Fibroblast of mammary gland (primary cell): ENCODE data around the gene ALDH1B1.

ENCODE experiments used
- DNase-seq: peaks from one replicate; pipeline ENCODE4 v3.0.0-alpha.2; 2010; ENCODE audit warnings: low read depth
- H3K4me3 ChIP-seq: 2 replicates; pipeline ENCODE4 v1.5.1; 2011; ENCODE audit warnings: low read depth, mild to moderate bottlenecking, low read length, moderate library complexity; ENCODE audit not compliant: control insufficient read depth
- CTCF ChIP-seq: conservative IDR thresholded peaks from 2 replicates; pipeline ENCODE4 v1.5.1; 2011; ENCODE audit warnings: low read depth, low read length, inconsistent platforms; ENCODE audit not compliant: control insufficient read depth, insufficient read depth

ALDH1B1 gene

GRCh38 chr9:38356851-38357250 is 35.7 kb upstream of the ALDH1B1 start:
- no peak for DNase-seq
- no peak overlapping the region for H3K4me3 ChIP-seq
- TF ChIP-seq CTCF = no peak

GRCh38 chr9:38357350-38358114 is 35.0 kb upstream of the ALDH1B1 start:
- no peak for TF ChIP-seq CTCF
- no peak overlapping the region for H3K4me3 ChIP-seq
- no peak for DNase-seq

GRCh38 chr9:38358390-38359296 is 33.9 kb upstream of the ALDH1B1 start:
- H3K4me3 ChIP-seq = no peak overlapping the region
- DNase-seq = no peak
- no peak for TF ChIP-seq CTCF

DNA sequence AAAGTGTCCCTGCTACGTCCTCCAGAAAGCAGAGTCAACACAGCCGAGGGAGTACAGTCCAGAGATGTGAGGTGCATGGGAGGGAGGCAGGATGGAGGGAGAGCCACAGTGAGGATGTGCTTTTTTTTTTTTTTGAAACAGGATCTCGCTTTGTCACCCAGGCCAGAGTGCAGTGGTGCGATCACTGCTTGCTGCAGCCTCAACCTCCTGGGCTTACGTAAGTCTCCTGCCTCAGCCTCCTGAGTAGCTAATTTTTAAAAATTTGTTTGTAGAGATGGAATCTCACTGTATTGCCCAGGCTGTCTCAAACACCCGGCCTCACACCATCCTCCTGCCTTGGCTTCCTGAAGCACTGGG is 33.2 kb upstream of the ALDH1B1 start:
- no peak for DNase-seq
- H3K4me3 ChIP-seq = no peak overlapping the region
- no peak for TF ChIP-seq CTCF

DNA sequence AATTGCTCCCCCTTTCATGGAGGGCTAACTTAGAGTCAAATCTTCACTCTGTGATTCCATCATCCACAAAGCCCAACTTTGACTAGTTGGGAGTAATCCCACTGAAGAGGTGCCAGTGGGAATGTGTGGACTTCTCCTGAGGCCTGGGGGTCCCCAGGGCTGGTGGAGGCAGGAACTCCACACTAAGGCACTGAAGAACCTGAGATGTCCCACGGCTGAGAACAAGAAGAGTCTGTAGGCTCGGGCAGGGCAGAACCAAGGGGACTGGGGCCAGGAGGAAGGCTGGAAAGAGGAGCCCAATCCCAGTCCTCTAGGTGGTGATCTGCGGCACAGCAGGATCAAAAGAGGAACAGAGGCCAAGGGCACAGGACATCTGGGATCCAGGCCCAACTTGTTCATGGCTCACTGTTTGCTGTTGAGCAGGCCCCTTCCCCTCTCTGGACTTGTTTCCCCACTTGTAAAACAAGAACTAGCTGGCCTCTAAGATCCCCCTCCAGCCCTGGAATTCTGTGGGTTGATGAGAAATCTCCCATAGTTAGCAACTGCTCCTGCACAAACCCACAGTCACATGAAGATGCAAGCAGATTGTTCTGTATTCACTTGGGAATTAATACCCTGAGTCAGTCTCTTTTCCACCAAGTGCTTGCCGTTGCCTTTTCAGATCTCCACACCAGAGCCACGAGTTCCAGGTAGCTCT is 32.7 kb upstream of the ALDH1B1 start:
- no peak overlapping the region for H3K4me3 ChIP-seq
- DNase-seq = peak; percentile 65
- no peak for TF ChIP-seq CTCF

DNA sequence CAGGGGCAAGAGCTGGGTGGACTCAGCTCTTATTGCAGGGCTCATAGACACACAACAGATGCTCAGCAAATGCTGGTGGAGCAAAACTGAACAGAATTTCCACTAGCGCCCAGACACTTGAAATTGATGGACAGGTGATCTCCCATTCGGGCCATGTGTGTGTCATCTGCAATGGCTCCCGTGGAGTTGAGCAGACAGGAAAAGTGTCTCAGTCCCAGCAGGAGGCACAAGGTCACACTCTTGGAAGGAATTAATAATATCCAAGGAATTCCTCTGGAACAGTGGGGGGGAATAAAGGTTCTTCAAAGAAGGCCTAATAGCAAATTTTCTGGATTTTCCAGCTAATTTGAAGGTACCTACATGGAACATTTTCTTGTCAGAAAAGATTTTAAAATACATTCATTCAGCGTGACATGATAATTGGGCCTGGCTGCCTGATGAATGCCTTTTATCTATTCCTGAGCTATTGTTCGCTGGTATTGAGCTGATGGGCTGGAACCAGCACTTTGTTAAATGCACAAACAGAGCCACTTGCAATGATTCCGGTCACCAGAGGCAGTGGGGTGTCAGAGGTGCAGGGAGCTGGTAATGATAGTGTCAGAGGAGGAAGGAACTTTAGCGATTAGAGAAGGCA is 31.5 kb upstream of the ALDH1B1 start:
- no peak for DNase-seq
- H3K4me3 ChIP-seq = no peak overlapping the region
- no peak for TF ChIP-seq CTCF
